Duodenal mucosa (tissue), 2 donors: ENCODE data around the gene CEACAM3.
"Not testable (repeated sequence)": the region's sequence is repeated elsewhere in the genome, so short reads cannot be mapped to it uniquely, and the experiment has no call there.

Experiments
- H3K27ac ChIP-seq: one replicate; pipeline ENCODE4 v1.7.0; 2013; ENCODE audit warnings: low read depth, low read length
- H3K27me3 ChIP-seq, 2 donors: one replicate each; pipeline ENCODE4 v1.7.0; 2013; ENCODE audit warnings: low read length in 2 of 2, control low read depth in 1 of 2; ENCODE audit not compliant: insufficient read depth in 2 of 2, control insufficient read depth in 1 of 2
- H3K36me3 ChIP-seq, 2 donors: one replicate each; pipeline ENCODE4 v1.7.0; 2013; ENCODE audit warnings: low read length in 2 of 2, control low read depth in 1 of 2; ENCODE audit not compliant: insufficient read depth in 2 of 2, control insufficient read depth in 1 of 2
- H3K4me1 ChIP-seq, 2 donors: one replicate each; pipeline ENCODE4 v1.7.0; 2013; ENCODE audit warnings: low read length in 2 of 2, control low read depth in 1 of 2; ENCODE audit not compliant: insufficient read depth in 2 of 2, control insufficient read depth in 1 of 2
- H3K4me3 ChIP-seq, 2 donors: one replicate each; pipeline ENCODE4 v1.7.0; 2013; ENCODE audit warnings: low read length in 2 of 2, low read depth in 1 of 2
- H3K9ac ChIP-seq, 2 donors: one replicate each; pipeline ENCODE4 v1.7.0; 2013; ENCODE audit warnings: low read length in 2 of 2, low read depth in 1 of 2
- H3K9me3 ChIP-seq, 2 donors: one replicate each; pipeline ENCODE4 v1.7.0; 2013; ENCODE audit warnings: low read length in 2 of 2, control low read depth in 1 of 2; ENCODE audit not compliant: control insufficient read depth in 1 of 2

The CEACAM3 gene

GRCh38 chr19:41796362-41796761, at the start of gene CEACAM3:
Gene CEACAM3 (plus strand): TSS chr19:41796587. CDS start chr19:41796678, 91 bp downstream.
- no peak within 1 kb of the TSS for H3K4me3 ChIP-seq
- no peaks in the 10 kb centered on the region for H3K4me1 ChIP-seq
- no peaks in the 10 kb centered on the region for H3K36me3 ChIP-seq
- peaks cover 0 to 12% of the 10 kb centered on the region in 2 donors for H3K27me3 ChIP-seq
- no peaks in the 10 kb centered on the region for H3K9me3 ChIP-seq
- no peak within 1 kb of the TSS for H3K9ac ChIP-seq
- H3K27ac ChIP-seq = no peak within 1 kb of the TSS

- Histone ChIP-seq H3K4me1 (peaks cover 8 to 25% of the 10 kb centered on the region in 2 donors), H3K36me3 (no peaks in the 10 kb centered on the region), H3K27me3 (peaks cover 0 to 3% of the 10 kb centered on the region in 2 donors), H3K9me3 (no peaks in the 10 kb centered on the region), H3K9ac (no peak overlapping the region), H3K27ac (no peak overlapping the region), H3K4me3 (no peak overlapping the region)
Observed at GRCh38 chr19:41746593-41747227, 49.7 kb upstream of the CEACAM3 start.

GRCh38 chr19:41748012-41748411, 48.4 kb upstream of the CEACAM3 start:
- H3K27me3 ChIP-seq = peaks cover 0 to 3% of the 10 kb centered on the region in 2 donors
- no peak overlapping the region for H3K27ac ChIP-seq
- no peaks in the 10 kb centered on the region for H3K36me3 ChIP-seq
- H3K9ac ChIP-seq = no peak overlapping the region
- H3K4me1 ChIP-seq = peaks cover 8 to 25% of the 10 kb centered on the region in 2 donors
- no peaks in the 10 kb centered on the region for H3K9me3 ChIP-seq
- no peak overlapping the region for H3K4me3 ChIP-seq

- H3K9me3 ChIP-seq, H3K9ac ChIP-seq, H3K4me3 ChIP-seq, H3K27me3 ChIP-seq, H3K36me3 ChIP-seq, H3K27ac ChIP-seq: not testable (repeated sequence)
- H3K4me1 ChIP-seq = peaks cover 8 to 15% of the 10 kb centered on the region in 2 donors
Observed at GRCh38 chr19:41750248-41751134, 45.9 kb upstream of the CEACAM3 start.

- Histone ChIP-seq H3K27ac (no peak overlapping the region), H3K4me3 (no peak overlapping the region), H3K9ac (no peak overlapping the region), H3K36me3 (no peaks in the 10 kb centered on the region), H3K27me3 (no peaks in the 10 kb centered on the region), H3K9me3 (no peaks in the 10 kb centered on the region), H3K4me1 (peaks cover 8 to 16% of the 10 kb centered on the region in 2 donors)
Observed at GRCh38 chr19:41753159-41753558, 43.2 kb upstream of the CEACAM3 start.

- Histone ChIP-seq H3K36me3 (no peaks in the 10 kb centered on the region), H3K4me3 (no peak overlapping the region), H3K27ac (no peak overlapping the region), H3K27me3 (no peaks in the 10 kb centered on the region), H3K9me3 (no peaks in the 10 kb centered on the region), H3K4me1 (peaks cover 8 to 19% of the 10 kb centered on the region in 2 donors), H3K9ac (no peak overlapping the region)
Observed at GRCh38 chr19:41753936-41754529, 42.4 kb upstream of the CEACAM3 start.

GRCh38 chr19:41755328-41755913, 41.0 kb upstream of the CEACAM3 start, which contains the start of gene CEACAM6:
Gene CEACAM6 (plus strand): TSS chr19:41755530. CDS start chr19:41755639, 109 bp downstream.
- no peak within 1 kb of the TSS for H3K4me3 ChIP-seq
- H3K4me1 ChIP-seq = peaks cover 8 to 18% of the 10 kb centered on the region in 2 donors
- no peak within 1 kb of the TSS for H3K27ac ChIP-seq

GRCh38 chr19:41758846-41759245, 37.5 kb upstream of the CEACAM3 start:
- Histone ChIP-seq H3K9me3 (no peaks in the 10 kb centered on the region), H3K4me1 (peaks cover 8 to 17% of the 10 kb centered on the region in 2 donors), H3K27me3 (no peaks in the 10 kb centered on the region), H3K9ac (no peak overlapping the region), H3K27ac (no peak overlapping the region), H3K36me3 (no peaks in the 10 kb centered on the region), H3K4me3 (no peak overlapping the region)

More at GRCh38 chr19:41755328-41755913, 41.0 kb upstream of the CEACAM3 start, which contains the start of gene CEACAM6:
- Histone ChIP-seq H3K9ac (no peak within 1 kb of the TSS), H3K9me3 (no peaks in the 10 kb centered on the region), H3K27me3 (no peaks in the 10 kb centered on the region), H3K36me3 (no peaks in the 10 kb centered on the region)

GRCh38 chr19:41767115-41767514, 29.3 kb upstream of the CEACAM3 start:
- Histone ChIP-seq H3K27ac (no peak overlapping the region), H3K27me3 (no peaks in the 10 kb centered on the region), H3K4me3 (no peak overlapping the region), H3K9ac (no peak overlapping the region), H3K36me3 (no peaks in the 10 kb centered on the region), H3K4me1 (peaks cover 0 to 14% of the 10 kb centered on the region in 2 donors), H3K9me3 (no peaks in the 10 kb centered on the region)
